Uterus (tissue), 2 donors: Measurements from ENCODE around the gene RARB.

Source experiments
- POLR2A ChIP-seq, 2 donors: fragments of 450-650 bp; IDR thresholded peaks; one replicate each; pipeline ENCODE4 v1.6.1; 2016; ENCODE audit warnings: antibody characterized with exemption in 2 of 2, mild to moderate bottlenecking in 1 of 2, moderate library complexity in 1 of 2
- TF ChIP-seq, protein P1 (sequence below), 4 experiments: fragments of 200-600 bp in 2 of 4; fragments of 450-650 bp in 2 of 4; sonication (generic) in 2 of 4; IDR thresholded peaks; one replicate each; pipeline ENCODE4 v1.5.1; 2016 to 2019; ENCODE audit warnings: antibody characterized with exemption in 4 of 4, mild to moderate bottlenecking in 2 of 4, moderate library complexity in 1 of 4

DNA sequence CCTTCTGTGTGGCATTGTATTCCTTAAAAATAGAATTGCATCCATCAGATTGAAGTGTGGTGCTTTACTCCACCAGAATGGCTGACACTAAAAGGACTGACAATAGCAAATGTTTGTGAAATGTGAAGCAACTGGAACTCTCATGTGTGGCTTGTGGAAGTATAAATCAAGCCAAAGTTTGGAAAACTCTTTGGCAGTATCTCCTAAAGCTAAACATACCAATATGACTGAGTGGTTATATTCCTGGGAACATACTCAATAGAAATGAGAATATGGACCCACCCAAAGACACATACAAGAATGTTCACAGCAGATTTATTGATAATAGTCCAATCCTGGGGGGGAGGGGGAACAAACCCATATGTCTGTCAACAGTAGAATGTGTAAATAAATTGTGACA, 87.1 kb downstream of the RARB start:
- TF ChIP-seq, protein P1, sequence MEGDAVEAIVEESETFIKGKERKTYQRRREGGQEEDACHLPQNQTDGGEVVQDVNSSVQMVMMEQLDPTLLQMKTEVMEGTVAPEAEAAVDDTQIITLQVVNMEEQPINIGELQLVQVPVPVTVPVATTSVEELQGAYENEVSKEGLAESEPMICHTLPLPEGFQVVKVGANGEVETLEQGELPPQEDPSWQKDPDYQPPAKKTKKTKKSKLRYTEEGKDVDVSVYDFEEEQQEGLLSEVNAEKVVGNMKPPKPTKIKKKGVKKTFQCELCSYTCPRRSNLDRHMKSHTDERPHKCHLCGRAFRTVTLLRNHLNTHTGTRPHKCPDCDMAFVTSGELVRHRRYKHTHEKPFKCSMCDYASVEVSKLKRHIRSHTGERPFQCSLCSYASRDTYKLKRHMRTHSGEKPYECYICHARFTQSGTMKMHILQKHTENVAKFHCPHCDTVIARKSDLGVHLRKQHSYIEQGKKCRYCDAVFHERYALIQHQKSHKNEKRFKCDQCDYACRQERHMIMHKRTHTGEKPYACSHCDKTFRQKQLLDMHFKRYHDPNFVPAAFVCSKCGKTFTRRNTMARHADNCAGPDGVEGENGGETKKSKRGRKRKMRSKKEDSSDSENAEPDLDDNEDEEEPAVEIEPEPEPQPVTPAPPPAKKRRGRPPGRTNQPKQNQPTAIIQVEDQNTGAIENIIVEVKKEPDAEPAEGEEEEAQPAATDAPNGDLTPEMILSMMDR (IDR thresholded peaks at IDR 0.05): no peak
- TF ChIP-seq POLR2A (IDR thresholded peaks at IDR 0.05): no peak
